Activated B cell treated with CpG ODN at 0.5 μM for 24 hours (primary cell): ENCODE measurements around the gene DGKQ. TPM values are rescaled to one million over a fixed set of nuclear protein-coding genes. Genes with fewer than 3 reads are reported as not detected.

Experiments used
- ATAC-seq: fragments of 200-7000 bp; cut with Tn5 transposase; one replicate; pipeline ENCODE4 v1.10.0; 2021; ENCODE audit warnings: low read depth, mild to moderate bottlenecking, moderate library complexity
- CTCF ChIA-PET: fragments of 350-600 bp; sonication (Branson Sonifier 250); formaldehyde crosslinking; loops from one replicate; lab custom pipeline; 2021; ENCODE audit warnings: antibody characterized with exemption; lab: Charles Lee
- POLR2A ChIA-PET: fragments of 350-600 bp; sonication (Branson Sonifier 250); formaldehyde crosslinking; loops from one replicate; lab custom pipeline; 2021; ENCODE audit warnings: antibody characterized with exemption; lab: Charles Lee
- DNase-seq: peaks from one replicate; pipeline ENCODE4 v3.0.0; 2022
- H3K27ac Mint-ChIP-seq: one replicate; pipeline ENCODE4 v1.8.0; 2020; ENCODE audit warnings: mixed read lengths
- H3K27me3 Mint-ChIP-seq: one replicate; pipeline ENCODE4 v1.8.0; 2021; ENCODE audit warnings: mixed read lengths
- H3K36me3 Mint-ChIP-seq: one replicate; pipeline ENCODE4 v1.8.0; 2021; ENCODE audit warnings: low read depth, mixed read lengths
- H3K4me1 Mint-ChIP-seq: one replicate; pipeline ENCODE4 v1.8.0; 2021; ENCODE audit warnings: mixed read lengths
- H3K4me3 Mint-ChIP-seq: one replicate; pipeline ENCODE4 v1.8.0; 2020; ENCODE audit warnings: mild to moderate bottlenecking, mixed read lengths
- H3K9me3 Mint-ChIP-seq: one replicate; pipeline ENCODE4 v1.8.0; 2020; ENCODE audit warnings: mixed read lengths
- intact Hi-C: fragments of 100-400 bp; cut with micrococcal nuclease; formaldehyde crosslinking; loops from one replicate; pipeline ENCODE4 v1.15.1; 2024
- total RNA-seq: library from RNA; stranded (reverse); gene quantifications from 2 replicates; pipeline ENCODE4 v1.2.3, GENCODE V29; 2022
- TF ChIP-seq, protein P1 (sequence below): fragments of 200-600 bp; IDR thresholded peaks from one replicate; pipeline ENCODE4 v1.8.0; 2022; ENCODE audit warnings: antibody characterized with exemption, mild to moderate bottlenecking

DGKQ gene
- total RNA-seq, 1 donor from 2014 or later: 16.4 TPM

DNA sequence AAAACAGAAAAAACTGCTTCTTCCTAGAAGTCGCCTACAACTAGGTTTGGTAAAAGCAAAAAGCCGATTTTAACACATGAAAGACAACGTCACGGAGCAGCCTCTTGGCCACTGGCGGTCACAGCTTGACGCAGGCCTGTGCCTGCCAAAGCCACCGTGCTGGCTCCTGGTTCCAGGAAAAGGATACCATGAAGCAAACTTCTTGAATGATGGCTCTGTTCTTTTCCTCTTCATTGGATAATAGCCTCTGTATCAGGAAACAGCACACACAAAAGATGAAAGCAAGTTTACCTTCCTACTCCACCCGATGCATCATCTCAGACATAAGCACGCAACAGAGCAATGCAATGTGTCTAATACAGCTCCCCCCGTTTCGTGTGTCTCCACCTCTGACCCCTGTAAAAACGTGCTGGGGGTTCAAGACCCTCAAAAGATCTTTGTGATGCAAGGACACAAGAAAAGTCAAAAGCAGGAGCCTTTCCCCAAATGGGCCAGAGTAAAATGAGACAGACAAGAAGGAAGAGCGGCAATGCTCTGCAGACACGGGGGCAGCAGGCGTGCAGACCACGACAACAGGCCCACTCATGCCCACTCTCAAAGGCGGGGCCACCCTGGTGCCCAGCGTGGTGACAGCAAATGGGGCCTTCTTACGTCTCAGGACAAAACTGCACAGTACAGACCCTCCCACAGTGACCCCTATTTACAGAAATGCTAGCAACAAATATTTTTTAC, 60.7 kb downstream of the DGKQ start:
- POLR2A ChIA-PET: no interaction called here
- TF ChIP-seq, protein P1, sequence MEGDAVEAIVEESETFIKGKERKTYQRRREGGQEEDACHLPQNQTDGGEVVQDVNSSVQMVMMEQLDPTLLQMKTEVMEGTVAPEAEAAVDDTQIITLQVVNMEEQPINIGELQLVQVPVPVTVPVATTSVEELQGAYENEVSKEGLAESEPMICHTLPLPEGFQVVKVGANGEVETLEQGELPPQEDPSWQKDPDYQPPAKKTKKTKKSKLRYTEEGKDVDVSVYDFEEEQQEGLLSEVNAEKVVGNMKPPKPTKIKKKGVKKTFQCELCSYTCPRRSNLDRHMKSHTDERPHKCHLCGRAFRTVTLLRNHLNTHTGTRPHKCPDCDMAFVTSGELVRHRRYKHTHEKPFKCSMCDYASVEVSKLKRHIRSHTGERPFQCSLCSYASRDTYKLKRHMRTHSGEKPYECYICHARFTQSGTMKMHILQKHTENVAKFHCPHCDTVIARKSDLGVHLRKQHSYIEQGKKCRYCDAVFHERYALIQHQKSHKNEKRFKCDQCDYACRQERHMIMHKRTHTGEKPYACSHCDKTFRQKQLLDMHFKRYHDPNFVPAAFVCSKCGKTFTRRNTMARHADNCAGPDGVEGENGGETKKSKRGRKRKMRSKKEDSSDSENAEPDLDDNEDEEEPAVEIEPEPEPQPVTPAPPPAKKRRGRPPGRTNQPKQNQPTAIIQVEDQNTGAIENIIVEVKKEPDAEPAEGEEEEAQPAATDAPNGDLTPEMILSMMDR: no peak
- no peak for DNase-seq
- H3K36me3 Mint-ChIP-seq: peaks cover 46% of the 10 kb centered on the region
- no peak overlapping the region for H3K4me3 Mint-ChIP-seq
- intact Hi-C loops: no loop called here
- no peak for ATAC-seq
- no peaks in the 10 kb centered on the region for H3K9me3 Mint-ChIP-seq
- CTCF ChIA-PET: no interaction called here
- no peaks in the 10 kb centered on the region for H3K27me3 Mint-ChIP-seq
- H3K4me1 Mint-ChIP-seq: peaks cover 32% of the 10 kb centered on the region
- no peak overlapping the region for H3K27ac Mint-ChIP-seq

DNA sequence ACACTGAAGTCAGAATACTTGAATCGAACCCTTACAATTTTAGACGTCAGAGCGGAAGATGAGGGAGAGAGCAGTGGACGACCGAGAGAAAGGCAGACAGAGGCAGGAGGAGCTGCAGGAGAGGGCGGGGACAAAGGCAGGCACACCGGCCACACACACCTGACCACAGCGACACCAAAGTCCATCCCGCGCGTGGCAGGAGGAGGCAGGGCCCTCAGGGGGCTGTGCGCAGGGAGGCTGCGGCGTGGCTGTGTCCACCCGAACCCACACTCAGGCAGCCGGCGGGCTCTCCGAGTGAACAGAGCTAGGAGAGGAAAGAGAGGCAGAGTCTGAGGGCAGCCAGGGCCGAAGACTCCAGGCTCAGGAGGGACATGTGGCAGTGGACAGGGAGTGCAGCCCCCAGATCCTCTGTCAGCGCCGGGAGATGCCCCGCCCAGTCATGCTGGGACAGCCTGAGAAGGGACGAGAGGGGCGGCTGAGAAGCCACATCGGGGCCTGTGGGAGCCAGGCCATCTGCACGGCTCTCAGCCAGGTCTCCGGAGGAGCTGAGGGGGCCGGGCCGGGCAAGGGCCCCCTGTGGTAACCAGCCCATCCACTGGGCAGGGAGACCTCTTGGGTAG, 61.4 kb downstream of the DGKQ start:
- ChIA-PET POLR2A (no interaction called here), CTCF (no interaction called here)
- intact Hi-C loops: no loop called here
- no peaks in the 10 kb centered on the region for H3K27me3 Mint-ChIP-seq
- peaks cover 25% of the 10 kb centered on the region for H3K4me1 Mint-ChIP-seq
- H3K9me3 Mint-ChIP-seq: no peaks in the 10 kb centered on the region
- TF ChIP-seq, protein P1: no peak
- ATAC-seq: no peak
- peaks cover 47% of the 10 kb centered on the region for H3K36me3 Mint-ChIP-seq
- H3K4me3 Mint-ChIP-seq: no peak overlapping the region
- DNase-seq: no peak
- H3K27ac Mint-ChIP-seq: no peak overlapping the region

DNA sequence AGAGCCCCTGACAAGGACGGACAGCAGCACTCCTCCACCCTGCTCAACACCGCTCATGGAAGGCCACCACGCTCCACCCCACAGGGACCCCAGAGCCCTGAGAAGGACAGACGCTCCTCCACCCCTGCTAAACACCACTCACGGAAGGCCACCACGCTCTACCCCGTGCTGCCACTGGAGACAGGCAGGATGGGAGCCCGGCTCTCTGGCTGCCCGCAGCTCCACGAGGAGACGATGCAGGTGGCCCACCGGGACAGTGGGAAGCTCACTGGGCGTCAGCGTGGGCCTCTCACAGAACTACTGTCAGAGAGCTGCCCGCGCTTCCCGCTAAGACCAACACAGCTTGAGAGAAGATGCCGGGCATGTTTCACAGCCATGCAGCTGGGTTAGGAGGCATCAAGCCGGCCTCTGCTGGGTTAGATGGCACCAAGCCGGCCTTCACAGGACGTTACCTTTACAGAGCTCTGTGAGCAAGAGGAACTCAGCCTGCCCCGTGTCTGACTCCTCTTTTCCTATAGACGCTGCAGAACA, 62.1 kb downstream of the DGKQ start:
- intact Hi-C loops: no loop called here
- no peaks in the 10 kb centered on the region for H3K27me3 Mint-ChIP-seq
- ATAC-seq (no peak), DNase-seq (no peak)
- H3K4me3 Mint-ChIP-seq: no peak overlapping the region
- H3K9me3 Mint-ChIP-seq: no peaks in the 10 kb centered on the region
- H3K27ac Mint-ChIP-seq: no peak overlapping the region
- POLR2A ChIA-PET: no interaction called here
- TF ChIP-seq, protein P1: no peak
- CTCF ChIA-PET: no interaction called here
- peaks cover 52% of the 10 kb centered on the region for H3K36me3 Mint-ChIP-seq
- H3K4me1 Mint-ChIP-seq: peaks cover 19% of the 10 kb centered on the region

DNA sequence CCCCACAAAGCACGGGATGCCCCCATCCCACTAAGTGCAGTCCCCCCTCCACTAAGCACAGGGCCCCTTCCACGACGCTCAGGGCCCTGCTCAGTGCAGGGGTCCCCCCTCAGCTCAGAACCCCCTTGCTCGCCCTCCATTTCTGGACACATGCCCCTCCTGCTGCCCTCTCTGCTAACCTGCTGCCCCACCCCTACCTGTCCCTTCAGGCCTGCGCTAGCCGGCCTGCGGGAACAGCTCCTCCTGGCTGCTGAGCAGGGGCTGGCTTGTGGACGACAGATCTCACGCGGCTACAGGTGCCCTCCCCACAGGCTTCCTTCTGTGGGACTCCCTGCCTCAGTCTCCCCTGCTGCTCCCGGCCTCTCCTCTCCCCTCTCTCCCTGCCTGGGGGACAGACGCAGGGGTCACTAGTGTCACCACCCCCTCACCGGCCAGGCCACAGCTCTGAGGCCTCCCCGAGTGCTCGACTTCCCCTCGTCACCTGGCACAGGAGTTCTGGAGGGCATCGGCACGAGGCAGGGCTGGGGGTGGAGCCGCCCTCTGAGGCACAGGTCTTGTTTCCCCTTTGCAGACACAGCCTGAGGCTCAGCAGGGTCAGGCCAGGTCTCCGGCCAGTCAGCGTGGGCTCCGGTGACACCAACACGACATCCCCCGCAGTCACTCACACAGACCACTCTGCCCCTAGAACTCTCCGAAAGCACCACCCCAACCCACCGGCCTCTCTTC, 62.8 kb downstream of the DGKQ start:
- H3K27ac Mint-ChIP-seq: no peak overlapping the region
- no peaks in the 10 kb centered on the region for H3K9me3 Mint-ChIP-seq
- H3K36me3 Mint-ChIP-seq: peaks cover 57% of the 10 kb centered on the region
- H3K27me3 Mint-ChIP-seq: no peaks in the 10 kb centered on the region
- CTCF ChIA-PET: no interaction called here
- H3K4me3 Mint-ChIP-seq: no peak overlapping the region
- POLR2A ChIA-PET: no interaction called here
- H3K4me1 Mint-ChIP-seq: peaks cover 11% of the 10 kb centered on the region
- TF ChIP-seq, protein P1: no peak
- intact Hi-C loops: no loop called here
- no peak for DNase-seq
- ATAC-seq: no peak

DNA sequence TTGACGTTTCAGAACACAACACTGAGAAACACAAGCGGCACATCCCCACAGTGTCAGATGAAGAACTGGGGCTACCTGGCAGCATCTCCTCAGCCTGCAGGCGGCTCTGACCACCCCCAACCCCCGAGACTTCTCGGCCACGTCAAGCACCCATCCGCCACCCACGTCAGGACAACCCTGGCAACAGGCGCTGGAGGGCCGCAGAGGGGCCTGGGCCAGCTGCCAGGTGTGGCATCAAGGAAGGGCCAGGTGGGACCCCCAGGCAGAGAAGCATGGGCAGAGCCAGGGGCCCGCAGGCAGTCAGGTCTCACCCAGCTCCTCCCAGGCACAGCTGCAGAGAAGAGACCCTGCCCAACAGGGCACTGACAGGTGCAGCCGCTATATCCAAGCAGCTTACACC, 63.5 kb downstream of the DGKQ start:
- H3K4me3 Mint-ChIP-seq: no peak overlapping the region
- ChIA-PET CTCF (no interaction called here), POLR2A (no interaction called here)
- H3K4me1 Mint-ChIP-seq: peaks cover 4% of the 10 kb centered on the region
- DNase-seq: no peak
- TF ChIP-seq, protein P1: no peak
- intact Hi-C loops: no loop called here
- no peak for ATAC-seq
- H3K9me3 Mint-ChIP-seq: no peaks in the 10 kb centered on the region
- no peaks in the 10 kb centered on the region for H3K27me3 Mint-ChIP-seq
- peaks cover 62% of the 10 kb centered on the region for H3K36me3 Mint-ChIP-seq
- no peak overlapping the region for H3K27ac Mint-ChIP-seq
